ENCODE results near the gene LIMS1. TPM values are rescaled to one million over a fixed set of nuclear protein-coding genes. Genes with fewer than 3 reads are reported as not detected.

Gene LIMS1
- polyA plus RNA-seq, 3 donors: 44.0 to 130 (median 124) TPM

- intact Hi-C loops (cut with micrococcal nuclease): no loop called here
- H3K27ac Mint-ChIP-seq: peak overlapping the region; percentile 99 to 100 (median 100)
- H3K4me3 Mint-ChIP-seq: peak overlapping the region in 1 of 2 donors; percentile 45
- H3K9ac ChIP-seq (ENCODE audit: insufficient read depth, low read length, poor library complexity, severe bottlenecking): peak overlapping the region; percentile 27
- H3K27me3 ChIP-seq (ENCODE audit: control insufficient read depth in 2 of 2, insufficient read depth in 2 of 2, low read length in 2 of 2): no peaks in the 10 kb centered on the region
- peaks cover 59 to 62% of the 10 kb centered on the region in 2 donors for H3K4me1 ChIP-seq (ENCODE audit: control insufficient read depth in 1 of 2, insufficient read depth in 2 of 2, low read length in 2 of 2)
- peaks cover 62% of the 10 kb centered on the region for H3K4me1 Mint-ChIP-seq
- H2AFZ ChIP-seq (ENCODE audit: insufficient read depth, low read depth, low read length, poor library complexity, severe bottlenecking): no peak overlapping the region
- no peak overlapping the region for H3K4me2 ChIP-seq (replicated peaks; ENCODE audit: extremely low read depth, low read length, poor library complexity, severe bottlenecking)
- no peak for TF ChIP-seq CTCF (IDR thresholded peaks at IDR 0.05)
- H3K27ac ChIP-seq (ENCODE audit: low read depth in 1 of 2, low read length in 2 of 2): peak overlapping the region; percentile 85 to 99
- no peak overlapping the region for H3K4me3 ChIP-seq (replicated peaks in 1 of 3; ENCODE audit: low read depth in 2 of 3, low read length in 3 of 3)
- no peaks in the 10 kb centered on the region for H3K36me3 ChIP-seq (replicated peaks in 1 of 2; ENCODE audit: control insufficient read depth in 1 of 2, insufficient read depth in 2 of 2, low read length in 2 of 2)
- 25% methylated on average over 4 of the region's 4 CpGs for WGBS (ENCODE audit: insufficient coverage)
- H3K36me3 Mint-ChIP-seq: peaks cover 0 to 16% of the 10 kb centered on the region in 2 donors
- H3K9me3 ChIP-seq (replicated peaks in 1 of 2; ENCODE audit: control insufficient read depth in 1 of 2, insufficient read depth in 1 of 2, low read length in 2 of 2): no peaks in the 10 kb centered on the region
- DNase-seq: peak; percentile 85 to 93 (median 89)
- H4K20me1 ChIP-seq (ENCODE audit: insufficient read depth, low read length): peaks cover 5% of the 10 kb centered on the region
- peaks cover 88% of the 10 kb centered on the region for H3K79me2 ChIP-seq (ENCODE audit: insufficient read depth, low read length)
- H3K27me3 Mint-ChIP-seq (ENCODE audit: low read depth in 3 of 3): peaks cover 0 to 6% (median 0%) of the 10 kb centered on the region in 3 donors
- no peaks in the 10 kb centered on the region for H3K9me3 Mint-ChIP-seq
Measured at GRCh38 chr2:108585436-108585835, 51.2 kb downstream of the LIMS1 start.

DNA sequence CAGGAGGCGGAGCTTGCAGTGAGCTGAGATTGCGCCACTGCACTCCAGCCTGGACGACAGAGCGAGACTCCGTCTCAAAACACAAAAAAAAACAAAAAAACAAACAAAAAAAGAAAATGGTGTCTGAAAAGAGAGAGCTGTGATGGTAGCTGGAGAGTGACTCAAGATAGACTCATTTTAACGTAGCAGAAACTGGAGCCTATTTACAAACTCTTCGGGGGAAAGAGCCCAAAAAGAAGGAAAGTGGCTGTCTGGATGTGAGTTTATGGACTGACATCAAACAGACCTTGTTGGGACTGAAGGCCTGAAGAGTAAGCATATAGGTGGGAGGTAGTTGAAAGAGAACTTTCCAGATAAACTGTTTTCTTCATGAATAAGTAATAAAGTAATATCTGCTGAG lies 51.8 kb downstream of the LIMS1 start:
- no peak for TF ChIP-seq CTCF (IDR thresholded peaks at IDR 0.05)
- Mint-ChIP-seq H3K4me3 (peak overlapping the region in 1 of 2 donors; percentile 34), H3K27me3 (ENCODE audit: low read depth in 3 of 3) (peaks cover 0 to 6% (median 0%) of the 10 kb centered on the region in 3 donors), H3K27ac (peak overlapping the region; percentile 99 to 100 (median 100)), H3K4me1 (peaks cover 62% of the 10 kb centered on the region), H3K9me3 (no peaks in the 10 kb centered on the region), H3K36me3 (peaks cover 3 to 19% of the 10 kb centered on the region in 2 donors)
- Histone ChIP-seq H3K36me3 (replicated peaks in 1 of 2; ENCODE audit: control insufficient read depth in 1 of 2, insufficient read depth in 2 of 2, low read length in 2 of 2) (no peaks in the 10 kb centered on the region), H3K27me3 (ENCODE audit: control insufficient read depth in 2 of 2, insufficient read depth in 2 of 2, low read length in 2 of 2) (no peaks in the 10 kb centered on the region), H3K4me1 (ENCODE audit: control insufficient read depth in 1 of 2, insufficient read depth in 2 of 2, low read length in 2 of 2) (peaks cover 62 to 69% of the 10 kb centered on the region in 2 donors), H4K20me1 (ENCODE audit: insufficient read depth, low read length) (peaks cover 5% of the 10 kb centered on the region), H3K4me3 (replicated peaks in 1 of 3; ENCODE audit: low read depth in 2 of 3, low read length in 3 of 3) (no peak overlapping the region), H3K9me3 (replicated peaks in 1 of 2; ENCODE audit: control insufficient read depth in 1 of 2, insufficient read depth in 1 of 2, low read length in 2 of 2) (no peaks in the 10 kb centered on the region), H3K27ac (ENCODE audit: low read depth in 1 of 2, low read length in 2 of 2) (peak overlapping the region; percentile 99 to 100), H2AFZ (ENCODE audit: insufficient read depth, low read depth, low read length, poor library complexity, severe bottlenecking) (no peak overlapping the region), H3K9ac (ENCODE audit: insufficient read depth, low read length, poor library complexity, severe bottlenecking) (peak overlapping the region; percentile 27), H3K79me2 (ENCODE audit: insufficient read depth, low read length) (peaks cover 90% of the 10 kb centered on the region), H3K4me2 (replicated peaks; ENCODE audit: extremely low read depth, low read length, poor library complexity, severe bottlenecking) (no peak overlapping the region)
- intact Hi-C loops (cut with micrococcal nuclease): no loop called here
- DNase-seq: no peak
- 93% methylated on average over 2 of the region's 7 CpGs for WGBS (ENCODE audit: insufficient coverage)

Measured in CD14-positive monocyte (primary cell).